Measurements from ENCODE around the gene SLX4IP.

Gene SLX4IP

DNA sequence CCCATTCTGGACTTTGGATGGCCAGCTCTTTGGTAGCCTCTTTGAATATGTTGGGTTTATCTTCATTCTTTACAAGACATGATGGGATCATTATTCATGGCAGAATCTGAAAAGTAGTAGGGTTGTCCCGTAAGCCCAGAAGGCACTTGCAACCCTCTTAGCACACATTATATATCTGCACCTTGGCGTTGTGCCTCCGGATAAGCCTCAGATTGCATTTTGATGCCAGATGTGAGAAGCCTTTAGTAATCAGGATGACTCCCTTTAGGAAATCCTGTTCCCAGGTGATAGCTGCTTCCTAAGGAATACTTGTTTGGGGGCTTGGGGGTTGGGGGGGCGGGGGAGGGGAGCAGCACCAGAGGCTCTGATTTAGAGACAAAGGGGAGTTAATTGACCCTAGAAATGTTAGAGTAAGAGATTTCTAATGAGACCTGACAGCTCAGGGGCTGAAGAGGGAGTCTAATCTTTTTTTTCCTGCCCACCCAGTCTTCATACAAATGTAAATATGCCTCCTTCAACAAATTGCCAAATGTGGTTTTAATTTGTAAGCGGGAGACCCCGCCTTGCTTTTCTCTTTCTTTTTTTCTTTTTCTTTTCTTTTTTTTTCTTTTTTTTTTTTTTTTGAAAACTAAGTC is 183.6 kb downstream of the SLX4IP start:
- no peak for DNase-seq (ENCODE audit: low spot score)
- in situ Hi-C loops (cut with MboI; ENCODE audit: low sequenced_read_pairs, unreplicated experiment), result no loop called here
- TF ChIP-seq, protein P1, sequence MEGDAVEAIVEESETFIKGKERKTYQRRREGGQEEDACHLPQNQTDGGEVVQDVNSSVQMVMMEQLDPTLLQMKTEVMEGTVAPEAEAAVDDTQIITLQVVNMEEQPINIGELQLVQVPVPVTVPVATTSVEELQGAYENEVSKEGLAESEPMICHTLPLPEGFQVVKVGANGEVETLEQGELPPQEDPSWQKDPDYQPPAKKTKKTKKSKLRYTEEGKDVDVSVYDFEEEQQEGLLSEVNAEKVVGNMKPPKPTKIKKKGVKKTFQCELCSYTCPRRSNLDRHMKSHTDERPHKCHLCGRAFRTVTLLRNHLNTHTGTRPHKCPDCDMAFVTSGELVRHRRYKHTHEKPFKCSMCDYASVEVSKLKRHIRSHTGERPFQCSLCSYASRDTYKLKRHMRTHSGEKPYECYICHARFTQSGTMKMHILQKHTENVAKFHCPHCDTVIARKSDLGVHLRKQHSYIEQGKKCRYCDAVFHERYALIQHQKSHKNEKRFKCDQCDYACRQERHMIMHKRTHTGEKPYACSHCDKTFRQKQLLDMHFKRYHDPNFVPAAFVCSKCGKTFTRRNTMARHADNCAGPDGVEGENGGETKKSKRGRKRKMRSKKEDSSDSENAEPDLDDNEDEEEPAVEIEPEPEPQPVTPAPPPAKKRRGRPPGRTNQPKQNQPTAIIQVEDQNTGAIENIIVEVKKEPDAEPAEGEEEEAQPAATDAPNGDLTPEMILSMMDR (IDR thresholded peaks at IDR 0.05; ENCODE audit: borderline replicate concordance, control extremely low read depth, extremely low read depth, insufficient read depth, missing control alignments), result no peak

DNA sequence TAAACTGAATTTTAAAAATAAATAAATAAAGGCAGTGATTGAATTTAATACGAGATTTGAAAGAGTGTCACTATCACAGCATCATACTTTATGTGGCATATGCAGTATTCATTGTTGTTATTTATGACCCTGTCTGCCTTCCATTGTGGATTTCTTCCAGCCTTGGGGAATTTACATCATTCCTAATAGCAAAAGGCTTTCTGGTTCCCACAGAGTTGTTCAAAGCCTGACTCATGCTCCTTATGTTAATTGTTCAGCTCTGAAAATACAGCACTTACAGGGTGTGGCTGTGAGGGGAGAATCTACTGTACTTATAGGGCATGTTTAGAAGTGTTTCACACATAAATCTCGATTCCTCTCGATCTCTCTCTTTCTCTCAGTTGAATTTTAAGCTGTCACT is 184.3 kb downstream of the SLX4IP start:
- TF ChIP-seq, protein P1 (IDR thresholded peaks at IDR 0.05; ENCODE audit: borderline replicate concordance, control extremely low read depth, extremely low read depth, insufficient read depth, missing control alignments), result no peak
- DNase-seq (ENCODE audit: low spot score), result no peak
- in situ Hi-C loops (cut with MboI; ENCODE audit: low sequenced_read_pairs, unreplicated experiment), result no loop called here

- no peak for DNase-seq (ENCODE audit: low spot score)
- TF ChIP-seq, protein P1 (IDR thresholded peaks at IDR 0.05; ENCODE audit: borderline replicate concordance, control extremely low read depth, extremely low read depth, insufficient read depth, missing control alignments), result no peak
- in situ Hi-C loops (cut with MboI; ENCODE audit: low sequenced_read_pairs, unreplicated experiment), result no loop called here
Measured at GRCh38 chr20:10621149-10621548, 186.0 kb downstream of the SLX4IP start.

- DNase-seq (ENCODE audit: low spot score), result no peak
- in situ Hi-C loops (cut with MboI; ENCODE audit: low sequenced_read_pairs, unreplicated experiment), result no loop called here
- TF ChIP-seq, protein P1 (IDR thresholded peaks at IDR 0.05; ENCODE audit: borderline replicate concordance, control extremely low read depth, extremely low read depth, insufficient read depth, missing control alignments), result no peak
Measured at GRCh38 chr20:10622657-10623418, 187.7 kb downstream of the SLX4IP start.

DNA sequence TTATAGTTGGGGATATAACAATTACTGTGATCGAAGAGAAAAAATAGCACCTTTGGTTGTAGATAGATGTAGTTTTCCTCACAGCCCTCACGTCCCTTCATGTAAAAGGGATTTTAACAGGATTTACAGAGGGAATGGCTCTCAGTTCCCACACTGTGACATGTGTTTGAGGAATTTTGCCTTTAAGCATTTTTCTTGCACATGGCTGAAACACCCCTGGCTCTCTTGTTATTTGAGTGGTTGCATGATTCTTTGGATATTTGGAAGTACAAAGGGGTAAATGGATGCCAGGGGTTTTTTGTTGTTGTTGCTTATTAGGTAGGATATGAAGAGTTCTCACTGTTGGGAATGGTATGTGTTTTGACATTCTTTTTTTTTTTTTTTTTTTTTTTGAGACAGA is 190.5 kb downstream of the SLX4IP start:
- TF ChIP-seq, protein P1 (IDR thresholded peaks at IDR 0.05; ENCODE audit: borderline replicate concordance, control extremely low read depth, extremely low read depth, insufficient read depth, missing control alignments), result no peak
- DNase-seq (ENCODE audit: low spot score), result no peak
- in situ Hi-C loops (cut with MboI; ENCODE audit: low sequenced_read_pairs, unreplicated experiment), result no loop called here

DNA sequence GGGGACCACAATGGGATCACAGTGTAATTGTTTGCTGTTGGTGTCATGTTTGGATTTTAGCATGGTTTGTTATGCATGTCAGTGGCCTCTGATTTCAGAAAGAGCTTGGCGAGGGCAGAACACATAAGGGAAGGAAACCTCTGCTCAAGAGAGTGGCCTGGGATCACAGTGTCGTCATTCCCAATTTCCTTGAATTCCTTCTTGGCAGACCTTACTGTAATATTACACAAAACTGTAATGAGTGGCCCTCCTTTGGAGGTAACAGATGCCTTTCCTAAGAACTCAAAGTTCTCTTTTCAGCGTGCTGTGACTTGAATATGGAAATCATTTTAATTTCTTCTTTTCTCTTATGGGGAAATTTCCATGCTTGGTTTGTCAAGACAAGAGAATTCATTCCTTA is 191.8 kb downstream of the SLX4IP start:
- no peak for DNase-seq (ENCODE audit: low spot score)
- TF ChIP-seq, protein P1 (IDR thresholded peaks at IDR 0.05; ENCODE audit: borderline replicate concordance, control extremely low read depth, extremely low read depth, insufficient read depth, missing control alignments), result no peak
- in situ Hi-C loops (cut with MboI; ENCODE audit: low sequenced_read_pairs, unreplicated experiment), result no loop called here
